Stomach smooth muscle (tissue), 2 donors: ENCODE measurements around the gene ELMO1.

Source experiments
- H3K27ac ChIP-seq: one replicate; pipeline ENCODE4 v1.7.0; 2013; ENCODE audit warnings: mild to moderate bottlenecking, low read length, inconsistent platforms
- H3K27me3 ChIP-seq, 2 donors: one replicate each; pipeline ENCODE4 v1.7.0; 2013; ENCODE audit warnings: low read length in 2 of 2; ENCODE audit not compliant: insufficient read depth in 2 of 2, control insufficient read depth in 1 of 2
- H3K36me3 ChIP-seq, 2 donors: one replicate each; pipeline ENCODE4 v1.7.0; 2013; ENCODE audit warnings: low read length in 2 of 2; ENCODE audit not compliant: control insufficient read depth in 2 of 2, insufficient read depth in 2 of 2
- H3K4me1 ChIP-seq: one replicate; pipeline ENCODE4 v1.7.0; 2013; ENCODE audit warnings: low read length; ENCODE audit not compliant: control insufficient read depth, insufficient read depth
- H3K4me3 ChIP-seq, 2 donors: one replicate each; pipeline ENCODE4 v1.7.0; 2013; ENCODE audit warnings: low read length in 2 of 2
- H3K9ac ChIP-seq, 2 donors: one replicate each; pipeline ENCODE4 v1.7.0; 2013; ENCODE audit warnings: low read length in 2 of 2, mild to moderate bottlenecking in 1 of 2
- H3K9me3 ChIP-seq, 2 donors: one replicate each; pipeline ENCODE4 v1.7.0; 2013; ENCODE audit warnings: low read length in 2 of 2; ENCODE audit not compliant: control insufficient read depth in 2 of 2
- donor health status: healthy.
- donor health status: Pancreatic carcinoma.

Gene ELMO1

DNA sequence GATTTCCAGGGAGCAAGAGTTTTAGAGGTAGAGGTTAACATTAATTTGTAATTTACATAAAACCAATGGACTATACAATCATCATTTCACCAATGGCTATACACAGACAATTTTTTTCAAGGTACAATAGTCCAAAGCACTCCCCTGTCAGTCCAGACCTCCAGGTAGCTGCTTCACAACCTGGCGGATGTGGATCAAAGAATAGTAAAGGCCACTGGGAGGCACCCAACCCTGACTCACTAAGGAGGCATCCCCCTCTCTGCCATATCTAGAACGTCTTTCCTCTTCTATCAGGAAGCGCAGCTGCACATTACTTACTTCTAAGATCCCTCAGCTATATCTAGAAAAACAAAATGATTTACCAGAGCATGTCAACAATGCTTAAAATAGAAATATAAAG, 506.6 kb downstream of the ELMO1 start:
- Histone ChIP-seq H3K27me3 (no peaks in the 10 kb centered on the region), H3K27ac (no peak overlapping the region), H3K4me3 (no peak overlapping the region), H3K36me3 (no peaks in the 10 kb centered on the region), H3K9me3 (peaks cover 18 to 24% of the 10 kb centered on the region in 2 donors), H3K9ac (no peak overlapping the region), H3K4me1 (peaks cover 20% of the 10 kb centered on the region)

DNA sequence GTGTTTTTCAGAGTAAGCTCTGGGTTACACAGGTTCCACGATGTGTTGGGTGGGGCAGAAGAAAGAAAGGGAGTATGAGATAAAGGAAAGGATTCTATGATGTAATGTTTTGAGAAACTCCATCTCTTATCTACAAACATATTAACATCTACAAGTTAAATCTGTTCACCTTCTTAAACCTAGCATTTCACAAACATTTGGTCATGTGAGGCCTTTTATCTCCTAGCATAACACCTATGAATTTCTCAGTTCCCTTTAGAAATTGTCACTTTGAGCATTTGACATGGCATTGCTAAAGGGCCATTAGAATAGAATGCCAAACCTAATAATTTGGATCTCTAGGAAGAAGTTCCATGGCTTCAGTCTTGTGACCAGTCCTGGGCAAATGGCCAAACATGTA, 507.3 kb downstream of the ELMO1 start:
- H3K36me3 ChIP-seq = no peaks in the 10 kb centered on the region
- peaks cover 17% of the 10 kb centered on the region for H3K4me1 ChIP-seq
- no peak overlapping the region for H3K9ac ChIP-seq
- no peak overlapping the region for H3K27ac ChIP-seq
- no peak overlapping the region for H3K4me3 ChIP-seq
- H3K27me3 ChIP-seq = no peaks in the 10 kb centered on the region
- peaks cover 19 to 31% of the 10 kb centered on the region in 2 donors for H3K9me3 ChIP-seq

DNA sequence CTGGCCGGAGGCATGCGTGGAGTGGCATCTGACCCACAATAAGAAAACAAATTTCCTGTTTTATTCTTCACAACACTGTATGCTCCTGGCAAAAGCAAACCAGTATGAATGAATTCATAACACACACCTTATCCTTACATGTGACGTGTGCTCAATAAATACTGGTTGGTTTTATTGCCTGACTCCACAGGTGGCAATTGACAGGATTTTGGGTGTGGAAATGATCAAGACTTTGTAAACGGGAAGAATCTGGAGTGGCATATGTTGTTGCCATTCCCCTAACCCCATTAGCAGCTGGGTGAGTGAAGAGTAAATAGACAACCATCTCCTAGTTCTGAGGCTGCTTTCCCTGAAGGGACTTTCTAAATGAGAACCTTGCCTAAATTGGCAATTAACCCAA, 508.8 kb downstream of the ELMO1 start:
- peaks cover 22 to 41% of the 10 kb centered on the region in 2 donors for H3K9me3 ChIP-seq

DNA sequence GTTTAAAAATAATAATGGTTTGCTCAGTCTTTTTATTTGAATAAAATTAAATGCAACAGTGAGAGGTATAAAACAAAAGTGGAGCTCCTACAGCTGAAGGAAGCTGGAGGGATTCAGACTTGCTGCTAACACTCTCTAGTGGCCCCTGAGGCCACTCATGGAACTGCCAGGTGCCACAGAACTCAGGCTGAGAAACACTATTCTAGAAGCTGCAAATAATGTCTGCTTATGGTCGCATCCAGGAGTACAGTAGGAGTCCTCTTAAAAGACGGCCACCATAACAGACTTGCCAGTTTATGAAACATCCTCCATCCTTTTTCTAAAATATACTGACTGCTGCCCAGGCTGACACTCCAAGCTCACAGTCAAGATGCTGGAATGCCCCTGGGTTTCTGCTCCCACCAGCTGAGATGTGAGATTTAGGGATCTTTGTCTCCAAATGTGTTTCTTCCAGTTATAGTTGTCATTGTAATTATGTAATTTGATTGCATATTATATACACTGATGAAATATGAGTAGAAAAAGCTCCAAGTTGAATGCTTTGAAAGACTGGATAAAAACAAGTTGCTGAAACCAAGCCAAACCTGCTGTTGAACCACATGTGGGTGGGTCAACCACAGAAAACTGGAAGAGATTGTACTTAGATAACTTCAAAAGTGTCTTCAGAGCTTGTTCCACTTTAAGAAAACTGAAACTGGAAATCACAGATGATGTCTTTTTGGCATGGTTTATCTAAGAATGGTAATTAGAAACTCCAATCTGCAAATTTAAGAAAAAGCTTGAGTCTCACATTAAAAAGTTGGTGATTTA, 510.7 kb downstream of the ELMO1 start:
- Histone ChIP-seq H3K36me3 (peaks cover 0 to 3% of the 10 kb centered on the region in 2 donors), H3K9me3 (peaks cover 26 to 47% of the 10 kb centered on the region in 2 donors), H3K27ac (no peak overlapping the region), H3K27me3 (no peaks in the 10 kb centered on the region), H3K4me3 (no peak overlapping the region), H3K4me1 (peaks cover 2% of the 10 kb centered on the region), H3K9ac (no peak overlapping the region)

More for the DNA sequence above, 508.8 kb downstream of the ELMO1 start:
- no peak overlapping the region for H3K4me3 ChIP-seq
- no peak overlapping the region for H3K27ac ChIP-seq
- H3K4me1 ChIP-seq = peaks cover 6% of the 10 kb centered on the region
- no peaks in the 10 kb centered on the region for H3K27me3 ChIP-seq
- H3K36me3 ChIP-seq = no peaks in the 10 kb centered on the region
- H3K9ac ChIP-seq = no peak overlapping the region

DNA sequence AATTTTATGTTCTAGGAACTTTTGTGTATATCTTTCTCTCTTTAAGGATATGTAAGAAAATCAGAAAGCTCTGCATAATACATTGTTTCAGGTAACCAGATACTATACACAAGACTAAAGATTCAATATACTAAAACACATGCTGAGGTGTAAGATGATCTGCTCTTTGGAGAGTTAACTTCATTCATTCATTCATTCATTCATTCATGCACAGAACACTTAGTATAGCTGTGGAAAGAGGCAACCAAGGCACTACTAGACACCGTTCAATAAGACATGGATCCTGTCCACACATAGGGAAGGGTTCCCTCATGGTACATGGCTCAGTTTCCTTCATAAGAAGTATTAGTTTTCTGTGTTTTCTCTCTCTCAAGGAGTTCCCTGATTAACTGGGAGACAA, 516.8 kb downstream of the ELMO1 start:
- Histone ChIP-seq H3K4me3 (no peak overlapping the region), H3K4me1 (no peaks in the 10 kb centered on the region), H3K9ac (no peak overlapping the region), H3K27ac (no peak overlapping the region), H3K36me3 (peaks cover 0 to 3% of the 10 kb centered on the region in 2 donors), H3K9me3 (peaks cover 7 to 22% of the 10 kb centered on the region in 2 donors), H3K27me3 (no peaks in the 10 kb centered on the region)

DNA sequence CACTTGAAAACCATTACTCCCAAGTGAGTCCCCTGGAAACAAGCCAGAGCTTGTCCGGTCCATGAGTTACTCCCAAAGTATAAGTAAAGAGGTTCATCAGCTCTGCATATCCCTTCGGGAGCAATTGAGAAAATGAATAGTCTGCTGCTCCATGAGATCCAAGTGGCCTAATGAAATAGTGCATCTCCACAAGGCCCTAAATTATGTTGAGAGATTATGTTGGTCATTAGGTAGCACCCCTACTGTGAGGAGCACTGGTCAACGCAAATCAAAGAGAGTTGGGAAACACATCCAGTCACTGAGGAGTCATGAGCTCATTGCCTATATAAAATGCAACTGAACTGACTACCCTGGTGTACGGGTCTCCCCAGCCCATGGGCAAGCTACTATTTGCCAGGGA, 518.9 kb downstream of the ELMO1 start:
- Histone ChIP-seq H3K36me3 (peaks cover 0 to 3% of the 10 kb centered on the region in 2 donors), H3K9me3 (peaks cover 4 to 6% of the 10 kb centered on the region in 2 donors), H3K4me3 (no peak overlapping the region), H3K27ac (no peak overlapping the region), H3K4me1 (peaks cover 8% of the 10 kb centered on the region), H3K9ac (no peak overlapping the region), H3K27me3 (no peaks in the 10 kb centered on the region)

DNA sequence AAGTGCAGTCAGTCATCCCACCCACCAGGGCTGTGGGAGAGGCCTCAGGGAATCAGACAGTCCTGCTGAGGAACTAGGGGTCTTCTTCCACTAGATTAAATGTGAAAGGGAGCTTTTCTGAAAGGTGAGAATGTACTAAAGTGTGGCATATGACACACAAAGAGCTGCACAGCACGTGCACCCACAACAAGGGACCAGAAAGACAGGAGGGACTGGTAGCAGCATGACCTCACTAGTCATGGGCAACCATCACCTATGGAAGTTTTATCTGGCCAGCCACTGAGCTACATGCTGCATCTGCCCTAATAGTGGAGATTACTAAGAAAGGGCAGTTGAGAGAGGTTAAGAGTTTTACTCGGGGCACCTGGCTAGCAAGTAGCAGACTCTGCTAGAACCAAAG, 519.9 kb downstream of the ELMO1 start:
- Histone ChIP-seq H3K27ac (no peak overlapping the region), H3K9me3 (no peaks in the 10 kb centered on the region), H3K4me1 (peaks cover 8% of the 10 kb centered on the region), H3K9ac (no peak overlapping the region), H3K4me3 (no peak overlapping the region), H3K27me3 (no peaks in the 10 kb centered on the region), H3K36me3 (peaks cover 0 to 3% of the 10 kb centered on the region in 2 donors)

DNA sequence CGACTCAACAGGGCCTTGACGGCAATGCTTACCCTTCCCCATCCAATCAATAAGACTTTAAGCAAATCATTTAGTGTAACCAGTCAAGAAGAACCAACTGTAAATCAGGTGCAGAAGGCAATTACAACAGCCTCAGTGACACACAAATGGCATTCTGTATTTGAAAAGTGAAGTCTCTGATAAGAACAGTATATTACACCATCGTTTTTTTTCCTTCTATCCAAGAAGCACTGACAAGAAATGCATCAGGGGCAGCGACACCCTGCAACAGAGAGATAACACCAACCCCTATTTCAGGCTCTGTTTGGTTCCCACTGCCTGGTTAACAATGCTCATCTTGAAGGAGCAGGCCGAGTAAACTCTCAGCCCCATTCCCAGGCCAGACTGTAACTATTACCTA, 520.4 kb downstream of the ELMO1 start:
- H3K9me3 ChIP-seq = no peaks in the 10 kb centered on the region
- peaks cover 0 to under 1% of the 10 kb centered on the region in 2 donors for H3K36me3 ChIP-seq
- peaks cover 8% of the 10 kb centered on the region for H3K4me1 ChIP-seq
- H3K4me3 ChIP-seq = no peak overlapping the region
- no peaks in the 10 kb centered on the region for H3K27me3 ChIP-seq
- no peak overlapping the region for H3K9ac ChIP-seq
- H3K27ac ChIP-seq = no peak overlapping the region

DNA sequence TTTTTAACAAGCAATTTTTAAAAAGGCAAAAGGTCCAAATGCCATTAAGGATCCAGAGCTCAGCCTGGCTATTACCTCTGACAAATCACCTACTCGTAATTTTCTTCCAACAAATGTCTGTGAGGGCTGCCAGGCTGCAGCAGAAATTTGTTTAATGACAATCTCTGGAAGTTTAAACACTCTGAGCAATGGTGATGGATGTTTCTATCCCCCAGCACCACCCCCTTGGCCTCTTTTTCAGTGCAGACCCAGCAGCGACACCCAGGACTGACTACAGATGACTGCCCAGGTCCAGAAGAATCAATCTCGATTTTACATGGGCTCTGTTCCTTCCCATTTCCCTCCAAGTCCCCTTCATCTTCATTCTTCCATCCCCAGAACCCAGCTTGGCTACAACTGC, 523.0 kb downstream of the ELMO1 start:
- no peak overlapping the region for H3K9ac ChIP-seq
- H3K27me3 ChIP-seq = no peaks in the 10 kb centered on the region
- H3K9me3 ChIP-seq = no peaks in the 10 kb centered on the region
- H3K27ac ChIP-seq = no peak overlapping the region
- H3K4me3 ChIP-seq = no peak overlapping the region
- H3K4me1 ChIP-seq = peaks cover 8% of the 10 kb centered on the region
- no peaks in the 10 kb centered on the region for H3K36me3 ChIP-seq

DNA sequence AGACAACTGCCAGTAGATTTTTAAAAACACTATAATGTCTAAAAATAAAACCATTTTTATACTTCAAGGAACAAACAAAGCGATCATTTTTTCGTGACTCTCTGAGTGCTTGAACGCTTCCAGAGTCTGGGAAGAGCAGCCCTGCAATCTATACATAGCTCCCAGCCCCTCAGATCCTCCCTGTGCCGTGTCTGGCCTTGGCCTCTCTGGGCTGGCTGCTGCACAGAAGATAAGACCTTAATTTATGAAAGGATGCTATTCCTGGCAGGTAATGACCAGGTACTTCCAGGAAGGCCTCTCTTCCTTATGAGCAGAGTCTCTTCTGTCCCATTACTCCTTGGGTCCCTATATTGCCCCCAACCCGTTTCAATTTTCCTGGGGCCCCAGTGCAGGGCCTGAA, 523.5 kb downstream of the ELMO1 start:
- H3K9me3 ChIP-seq = no peaks in the 10 kb centered on the region
- H3K27ac ChIP-seq = no peak overlapping the region
- H3K4me1 ChIP-seq = peaks cover 8% of the 10 kb centered on the region
- no peak overlapping the region for H3K9ac ChIP-seq
- H3K36me3 ChIP-seq = no peaks in the 10 kb centered on the region
- no peaks in the 10 kb centered on the region for H3K27me3 ChIP-seq
- no peak overlapping the region for H3K4me3 ChIP-seq

DNA sequence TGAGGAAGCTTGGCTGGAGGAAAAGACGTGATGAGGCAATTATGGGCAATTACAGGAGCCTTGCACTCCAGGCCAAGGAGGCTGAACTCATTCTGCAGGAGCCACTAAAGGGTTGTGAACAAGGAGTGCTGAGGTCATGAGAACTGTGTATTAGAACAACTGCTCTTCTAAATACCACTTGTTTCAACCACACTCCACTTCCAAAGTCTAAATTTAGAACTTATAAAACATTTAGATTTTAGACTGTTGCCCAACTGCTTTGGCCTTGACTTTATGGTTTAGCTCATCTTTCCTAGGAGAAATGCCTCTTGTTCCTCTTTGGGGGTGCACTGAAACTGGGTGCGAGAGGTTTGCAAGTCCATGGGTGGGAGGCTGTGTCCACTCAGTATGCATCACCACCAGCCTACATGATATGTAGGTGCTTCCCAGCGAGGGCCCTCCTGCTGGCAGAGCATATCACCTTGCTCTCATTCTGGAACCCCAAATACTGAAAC, 524.7 kb downstream of the ELMO1 start:
- Histone ChIP-seq H3K4me3 (peak overlapping the region in 1 of 2 donors; percentile 4), H3K27ac (no peak overlapping the region), H3K36me3 (no peaks in the 10 kb centered on the region), H3K9ac (no peak overlapping the region), H3K9me3 (no peaks in the 10 kb centered on the region), H3K27me3 (no peaks in the 10 kb centered on the region), H3K4me1 (peaks cover 8% of the 10 kb centered on the region)
